Fibroblast of lung (primary cell): Measurements from ENCODE around the gene BHLHA9.

Experiments
- EZH2 ChIP-seq: IDR thresholded peaks from 2 replicates; pipeline ENCODE4 v1.5.1; 2012; ENCODE audit warnings: low read length, control low read depth, mild to moderate bottlenecking; ENCODE audit errors: missing control alignments
- TF ChIP-seq, protein P1 (sequence below), 2 donors: IDR thresholded peaks in 1 of 2; conservative IDR thresholded peaks in 1 of 2; 1 replicate in 1 of 2; 2 replicates in 1 of 2; pipeline ENCODE4 v1.5.1; 2011 to 2012; ENCODE audit warnings: low read length in 2 of 2, control low read depth in 1 of 2, inconsistent platforms in 1 of 2, low read depth in 1 of 2, mild to moderate bottlenecking in 1 of 2

- TF ChIP-seq, protein P1, sequence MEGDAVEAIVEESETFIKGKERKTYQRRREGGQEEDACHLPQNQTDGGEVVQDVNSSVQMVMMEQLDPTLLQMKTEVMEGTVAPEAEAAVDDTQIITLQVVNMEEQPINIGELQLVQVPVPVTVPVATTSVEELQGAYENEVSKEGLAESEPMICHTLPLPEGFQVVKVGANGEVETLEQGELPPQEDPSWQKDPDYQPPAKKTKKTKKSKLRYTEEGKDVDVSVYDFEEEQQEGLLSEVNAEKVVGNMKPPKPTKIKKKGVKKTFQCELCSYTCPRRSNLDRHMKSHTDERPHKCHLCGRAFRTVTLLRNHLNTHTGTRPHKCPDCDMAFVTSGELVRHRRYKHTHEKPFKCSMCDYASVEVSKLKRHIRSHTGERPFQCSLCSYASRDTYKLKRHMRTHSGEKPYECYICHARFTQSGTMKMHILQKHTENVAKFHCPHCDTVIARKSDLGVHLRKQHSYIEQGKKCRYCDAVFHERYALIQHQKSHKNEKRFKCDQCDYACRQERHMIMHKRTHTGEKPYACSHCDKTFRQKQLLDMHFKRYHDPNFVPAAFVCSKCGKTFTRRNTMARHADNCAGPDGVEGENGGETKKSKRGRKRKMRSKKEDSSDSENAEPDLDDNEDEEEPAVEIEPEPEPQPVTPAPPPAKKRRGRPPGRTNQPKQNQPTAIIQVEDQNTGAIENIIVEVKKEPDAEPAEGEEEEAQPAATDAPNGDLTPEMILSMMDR (conservative IDR thresholded peaks at IDR 0.05 in 1 of 2, IDR thresholded peaks at IDR 0.05 in 1 of 2; ENCODE audit: low read depth in 1 of 2, low read length in 2 of 2), result no peak
- TF ChIP-seq EZH2, result no peak
These were observed 783 bp downstream of the BHLHA9 start for GRCh38 chr17:1271030-1271423.
